ENCODE data around the gene XRCC6. TPM values are rescaled to one million over a fixed set of nuclear protein-coding genes. Genes with fewer than 3 reads are reported as not detected.
A peak's percentile ranks its signal among the peaks of the same experiment; 100 is the strongest.
"Not testable (repeated sequence)": the region's sequence is repeated elsewhere in the genome, so short reads cannot be mapped to it uniquely, and the experiment has no call there.

Gene XRCC6
- total RNA-seq, 1 donor from 2014 or later, result 400 TPM

DNA sequence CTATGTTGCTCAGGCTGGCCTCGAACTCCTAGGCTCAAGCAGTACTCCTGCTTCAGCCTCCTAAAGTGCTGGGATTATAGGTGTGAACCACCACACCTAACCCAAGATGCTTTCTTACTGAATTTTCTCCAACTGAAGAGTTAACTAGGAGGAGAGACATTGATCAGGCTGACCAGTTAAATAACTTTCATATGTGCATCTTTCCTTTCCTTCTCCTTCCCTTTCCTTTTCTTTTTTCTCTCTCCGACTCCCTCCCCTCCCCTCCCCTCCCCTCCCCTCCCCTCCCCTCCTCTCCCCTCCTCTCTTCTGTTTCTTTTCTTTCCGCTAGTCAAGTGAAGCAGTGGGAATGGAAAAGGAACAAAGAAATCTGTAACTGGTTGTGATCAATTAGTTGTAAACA, 26.7 kb downstream of the XRCC6 start:
- intact Hi-C loops (cut with micrococcal nuclease), result no loop called here
- peaks cover 5% of the 10 kb centered on the region for H3K4me1 Mint-ChIP-seq
- no peaks in the 10 kb centered on the region for H3K27me3 Mint-ChIP-seq
- H3K36me3 Mint-ChIP-seq (ENCODE audit: low read depth), result peaks cover 50% of the 10 kb centered on the region
- H3K27ac Mint-ChIP-seq, result peak overlapping the region; percentile 12
- no peak for DNase-seq
- H3K4me3 Mint-ChIP-seq, result no peak overlapping the region
- H3K9me3 Mint-ChIP-seq, result no peaks in the 10 kb centered on the region

DNA sequence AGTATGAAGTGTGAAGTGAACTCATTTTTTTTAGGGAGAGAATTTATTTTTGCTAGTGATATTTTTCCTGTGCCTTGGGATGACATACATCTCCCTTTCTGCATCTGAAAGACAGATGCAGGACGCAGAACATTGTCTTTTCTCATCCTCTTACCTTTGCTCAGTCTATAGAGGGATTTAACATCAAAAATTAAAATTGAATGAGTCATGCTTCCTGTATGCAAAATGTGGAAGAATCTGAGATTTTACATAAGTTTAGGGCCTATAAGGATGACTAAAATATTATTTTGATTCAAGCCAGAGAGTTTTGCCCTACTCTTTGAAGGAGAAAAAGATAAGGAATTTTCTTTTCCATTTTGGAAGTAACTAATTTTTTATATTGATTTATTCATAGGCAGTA, 27.3 kb downstream of the XRCC6 start:
- Mint-ChIP-seq H3K4me3 (no peak overlapping the region), H3K36me3 (ENCODE audit: low read depth) (peaks cover 52% of the 10 kb centered on the region), H3K27me3 (no peaks in the 10 kb centered on the region), H3K4me1 (peaks cover 5% of the 10 kb centered on the region), H3K27ac (no peak overlapping the region), H3K9me3 (no peaks in the 10 kb centered on the region)
- intact Hi-C loops (cut with micrococcal nuclease), result no loop called here
- no peak for DNase-seq

DNA sequence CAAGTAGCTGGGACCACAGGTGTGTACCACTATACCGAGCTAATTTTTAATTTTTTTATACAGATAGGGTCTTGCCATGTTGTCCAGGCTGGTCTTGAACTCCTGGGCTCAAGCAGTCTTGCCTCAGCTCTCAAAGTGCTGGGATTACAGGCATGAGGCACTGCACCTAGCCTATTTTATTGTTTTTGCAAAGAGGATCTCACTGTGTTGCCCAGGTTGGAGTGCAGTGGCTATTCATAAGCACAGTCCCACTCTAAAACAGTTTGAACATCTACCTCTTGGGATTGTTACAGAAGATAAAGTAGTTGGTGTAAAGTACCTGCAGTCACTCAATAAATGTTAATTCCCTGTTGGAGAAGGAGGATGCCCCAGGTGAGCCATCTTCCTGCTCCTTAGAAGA, 29.1 kb downstream of the XRCC6 start:
- DNase-seq, result no peak
- no peak overlapping the region for H3K27ac Mint-ChIP-seq
- H3K4me3 Mint-ChIP-seq, result no peak overlapping the region
- H3K4me1 Mint-ChIP-seq, result peaks cover 9% of the 10 kb centered on the region
- no peaks in the 10 kb centered on the region for H3K9me3 Mint-ChIP-seq
- peaks cover 62% of the 10 kb centered on the region for H3K36me3 Mint-ChIP-seq (ENCODE audit: low read depth)
- H3K27me3 Mint-ChIP-seq, result no peaks in the 10 kb centered on the region
- intact Hi-C loops (cut with micrococcal nuclease), result no loop called here

GRCh38 chr22:41650821-41651220, 29.7 kb downstream of the XRCC6 start:
- DNase-seq, result no peak
- Mint-ChIP-seq H3K4me3 (no peak overlapping the region), H3K4me1 (peaks cover 9% of the 10 kb centered on the region), H3K9me3 (no peaks in the 10 kb centered on the region), H3K27me3 (no peaks in the 10 kb centered on the region), H3K27ac (no peak overlapping the region), H3K36me3 (ENCODE audit: low read depth) (peaks cover 65% of the 10 kb centered on the region)
- intact Hi-C loops (cut with micrococcal nuclease), result no loop called here

- intact Hi-C loops (cut with micrococcal nuclease), result no loop called here
- H3K4me3 Mint-ChIP-seq, result no peak overlapping the region
- peaks cover 4% of the 10 kb centered on the region for H3K4me1 Mint-ChIP-seq
- H3K36me3 Mint-ChIP-seq (ENCODE audit: low read depth), result peaks cover 68% of the 10 kb centered on the region
- no peaks in the 10 kb centered on the region for H3K27me3 Mint-ChIP-seq
- no peaks in the 10 kb centered on the region for H3K9me3 Mint-ChIP-seq
- DNase-seq, result no peak
- no peak overlapping the region for H3K27ac Mint-ChIP-seq
These were observed 33.2 kb downstream of the XRCC6 start for GRCh38 chr22:41654322-41654721.

GRCh38 chr22:41656556-41656955, 35.5 kb downstream of the XRCC6 start:
- H3K36me3 Mint-ChIP-seq (ENCODE audit: low read depth), result peaks cover 70% of the 10 kb centered on the region
- no peak overlapping the region for H3K27ac Mint-ChIP-seq
- peaks cover 4% of the 10 kb centered on the region for H3K4me1 Mint-ChIP-seq
- DNase-seq, result no peak
- H3K27me3 Mint-ChIP-seq, result no peaks in the 10 kb centered on the region
- H3K9me3 Mint-ChIP-seq, result no peaks in the 10 kb centered on the region
- intact Hi-C loops (cut with micrococcal nuclease), result no loop called here
- H3K4me3 Mint-ChIP-seq, result no peak overlapping the region

- Mint-ChIP-seq H3K4me1 (peaks cover 4% of the 10 kb centered on the region), H3K36me3 (ENCODE audit: low read depth) (peaks cover 65% of the 10 kb centered on the region), H3K27ac (no peak overlapping the region), H3K4me3 (no peak overlapping the region), H3K27me3 (no peaks in the 10 kb centered on the region), H3K9me3 (no peaks in the 10 kb centered on the region)
- no peak for DNase-seq
- intact Hi-C loops (cut with micrococcal nuclease), result no loop called here
These were observed 36.6 kb downstream of the XRCC6 start for GRCh38 chr22:41657709-41658108.

DNA sequence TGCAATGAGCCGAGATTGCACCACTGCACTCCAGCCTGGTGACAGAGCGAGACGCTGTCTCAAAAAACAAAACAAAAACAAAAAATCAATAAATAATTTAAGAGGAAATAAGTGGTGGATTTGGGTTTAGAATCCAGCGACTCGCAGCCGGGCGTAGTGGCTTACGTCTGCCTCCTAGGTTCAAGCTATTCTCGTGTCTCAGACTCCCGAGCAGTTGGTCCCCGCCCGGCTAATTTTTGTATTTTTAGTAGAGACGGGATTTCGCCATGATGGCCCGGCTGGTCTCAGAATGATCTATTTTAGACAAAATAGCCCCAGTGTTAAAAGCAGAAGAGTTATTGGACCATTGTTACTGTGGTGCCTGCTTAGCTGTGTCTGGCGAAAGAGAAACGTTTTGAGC, 37.8 kb downstream of the XRCC6 start:
- intact Hi-C loops (cut with micrococcal nuclease), result no loop called here
- Mint-ChIP-seq H3K27ac (no peak overlapping the region), H3K9me3 (no peaks in the 10 kb centered on the region), H3K36me3 (ENCODE audit: low read depth) (peaks cover 62% of the 10 kb centered on the region), H3K4me3 (no peak overlapping the region), H3K27me3 (no peaks in the 10 kb centered on the region), H3K4me1 (peaks cover 4% of the 10 kb centered on the region)
- no peak for DNase-seq

DNA sequence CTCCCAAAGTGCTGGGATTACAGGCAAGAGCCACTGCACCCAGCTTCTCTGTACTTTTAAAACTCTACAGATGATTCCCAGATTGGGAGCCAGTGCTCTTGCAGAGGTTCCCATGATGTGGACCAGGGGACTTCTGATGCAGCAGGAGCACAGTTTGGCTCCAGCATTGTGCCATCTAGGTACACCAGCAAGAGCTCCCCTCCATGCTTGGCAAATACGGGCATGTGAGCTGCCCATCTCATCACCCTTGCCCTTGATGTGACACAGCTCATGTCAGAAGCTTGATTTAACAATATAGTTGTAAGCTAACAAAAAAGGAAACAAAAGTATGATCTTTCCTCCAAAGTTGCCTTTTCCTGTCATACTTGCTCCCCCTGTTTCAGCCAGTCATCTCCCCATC, 38.8 kb downstream of the XRCC6 start:
- H3K27me3 Mint-ChIP-seq, result no peaks in the 10 kb centered on the region
- no peaks in the 10 kb centered on the region for H3K4me1 Mint-ChIP-seq
- DNase-seq, result no peak
- no peak overlapping the region for H3K4me3 Mint-ChIP-seq
- H3K27ac Mint-ChIP-seq, result no peak overlapping the region
- H3K36me3 Mint-ChIP-seq (ENCODE audit: low read depth), result peaks cover 57% of the 10 kb centered on the region
- intact Hi-C loops (cut with micrococcal nuclease), result no loop called here
- H3K9me3 Mint-ChIP-seq, result no peaks in the 10 kb centered on the region

DNA sequence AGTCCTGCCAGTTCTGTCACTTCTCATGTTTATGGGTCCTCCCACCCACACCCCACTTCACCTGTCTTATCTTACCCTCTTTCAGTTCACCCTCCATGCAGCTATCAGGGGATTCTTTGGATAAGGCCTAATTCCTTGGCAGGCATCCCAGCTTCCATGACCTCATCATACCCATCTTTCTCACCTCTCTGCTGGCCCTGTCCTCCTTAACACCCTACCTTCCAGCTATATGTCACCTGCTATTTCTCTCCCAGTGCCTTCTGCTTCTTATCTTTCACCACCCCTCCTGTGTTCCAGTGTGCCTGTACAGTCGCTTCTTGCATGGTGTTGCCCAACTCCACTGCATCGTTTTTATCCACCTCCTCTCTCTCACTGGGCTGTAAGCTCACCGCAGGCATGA, 39.3 kb downstream of the XRCC6 start:
- no peak overlapping the region for H3K27ac Mint-ChIP-seq
- H3K27me3 Mint-ChIP-seq, result no peaks in the 10 kb centered on the region
- no peaks in the 10 kb centered on the region for H3K4me1 Mint-ChIP-seq
- intact Hi-C loops (cut with micrococcal nuclease), result no loop called here
- peaks cover 56% of the 10 kb centered on the region for H3K36me3 Mint-ChIP-seq (ENCODE audit: low read depth)
- H3K9me3 Mint-ChIP-seq, result no peaks in the 10 kb centered on the region
- DNase-seq, result no peak
- H3K4me3 Mint-ChIP-seq, result no peak overlapping the region

DNA sequence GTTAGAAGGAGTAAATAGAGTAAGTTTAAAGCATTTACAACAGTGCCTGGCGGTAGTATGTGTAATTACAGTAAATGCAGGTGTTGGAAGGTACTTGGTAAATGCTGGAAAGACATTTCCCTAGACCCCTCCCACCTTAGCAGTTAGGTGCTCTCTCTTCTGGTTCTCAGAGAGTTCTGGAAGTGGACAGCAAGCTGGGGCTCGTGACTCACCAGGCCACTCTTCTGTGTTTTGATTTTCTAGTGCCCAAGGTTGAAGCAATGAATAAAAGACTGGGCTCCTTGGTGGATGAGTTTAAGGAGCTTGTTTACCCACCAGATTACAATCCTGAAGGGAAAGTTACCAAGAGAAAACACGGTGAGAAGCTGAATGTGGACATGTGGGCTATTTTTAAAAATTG, 40.0 kb downstream of the XRCC6 start:
- H3K36me3 Mint-ChIP-seq (ENCODE audit: low read depth), result peaks cover 55% of the 10 kb centered on the region
- H3K27me3 Mint-ChIP-seq, result no peaks in the 10 kb centered on the region
- DNase-seq, result no peak
- no peaks in the 10 kb centered on the region for H3K9me3 Mint-ChIP-seq
- H3K27ac Mint-ChIP-seq, result no peak overlapping the region
- intact Hi-C loops (cut with micrococcal nuclease), result no loop called here
- no peaks in the 10 kb centered on the region for H3K4me1 Mint-ChIP-seq
- no peak overlapping the region for H3K4me3 Mint-ChIP-seq

- Mint-ChIP-seq H3K9me3 (no peaks in the 10 kb centered on the region), H3K27me3 (no peaks in the 10 kb centered on the region), H3K27ac (no peak overlapping the region), H3K4me3 (no peak overlapping the region), H3K36me3 (ENCODE audit: low read depth) (peaks cover 53% of the 10 kb centered on the region), H3K4me1 (peaks cover 1% of the 10 kb centered on the region)
- intact Hi-C loops (cut with micrococcal nuclease), result no loop called here
- DNase-seq, result no peak
These were observed 40.6 kb downstream of the XRCC6 start for GRCh38 chr22:41661713-41662112.

GRCh38 chr22:41663594-41663993, 42.5 kb downstream of the XRCC6 start:
- intact Hi-C loops (cut with micrococcal nuclease); H3K4me3 Mint-ChIP-seq; DNase-seq; H3K4me1 Mint-ChIP-seq; H3K27ac Mint-ChIP-seq; H3K9me3 Mint-ChIP-seq; H3K27me3 Mint-ChIP-seq: not testable (repeated sequence)
- H3K36me3 Mint-ChIP-seq (ENCODE audit: low read depth), result peaks cover 38% of the 10 kb centered on the region

GRCh38 chr22:41664490-41664889, 43.4 kb downstream of the XRCC6 start:
- peaks cover 8% of the 10 kb centered on the region for H3K4me1 Mint-ChIP-seq
- H3K27me3 Mint-ChIP-seq, result no peaks in the 10 kb centered on the region
- no peak for DNase-seq
- H3K36me3 Mint-ChIP-seq (ENCODE audit: low read depth), result peaks cover 40% of the 10 kb centered on the region
- H3K4me3 Mint-ChIP-seq, result no peak overlapping the region
- intact Hi-C loops (cut with micrococcal nuclease), result no loop called here
- H3K27ac Mint-ChIP-seq, result no peak overlapping the region
- no peaks in the 10 kb centered on the region for H3K9me3 Mint-ChIP-seq

GRCh38 chr22:41664951-41665350, 43.9 kb downstream of the XRCC6 start:
- Mint-ChIP-seq H3K27me3 (no peaks in the 10 kb centered on the region), H3K4me1 (peaks cover 9% of the 10 kb centered on the region), H3K27ac (peak overlapping the region; percentile 22), H3K4me3 (no peak overlapping the region), H3K36me3 (ENCODE audit: low read depth) (peaks cover 40% of the 10 kb centered on the region), H3K9me3 (no peaks in the 10 kb centered on the region)
- intact Hi-C loops (cut with micrococcal nuclease), result loop anchor here (5.0 kb wide), 1 partner anchor 218 kb away; the partner anchor contains the start of gene TOB2
- no peak for DNase-seq

Measured in activated CD4-positive, alpha-beta T cell treated with anti-CD3 and anti-CD28 coated beads, Interleukin-2, amount 10 ng/mL, durations not matched to agents 24 days and 14 days (primary cell).